22Rv1 (cell line): ENCODE results near the gene ZNF605.

Source experiments
- CTCF ChIP-seq: fragments of 450-650 bp; IDR thresholded peaks from 2 replicates; pipeline ENCODE4 v1.5.1; 2017; ENCODE audit warnings: mild to moderate bottlenecking
- ZFX ChIP-seq: fragments of 450-650 bp; IDR thresholded peaks from 2 replicates; pipeline ENCODE4 v1.6.1; 2017; ENCODE audit warnings: antibody characterized with exemption, borderline replicate concordance

DNA sequence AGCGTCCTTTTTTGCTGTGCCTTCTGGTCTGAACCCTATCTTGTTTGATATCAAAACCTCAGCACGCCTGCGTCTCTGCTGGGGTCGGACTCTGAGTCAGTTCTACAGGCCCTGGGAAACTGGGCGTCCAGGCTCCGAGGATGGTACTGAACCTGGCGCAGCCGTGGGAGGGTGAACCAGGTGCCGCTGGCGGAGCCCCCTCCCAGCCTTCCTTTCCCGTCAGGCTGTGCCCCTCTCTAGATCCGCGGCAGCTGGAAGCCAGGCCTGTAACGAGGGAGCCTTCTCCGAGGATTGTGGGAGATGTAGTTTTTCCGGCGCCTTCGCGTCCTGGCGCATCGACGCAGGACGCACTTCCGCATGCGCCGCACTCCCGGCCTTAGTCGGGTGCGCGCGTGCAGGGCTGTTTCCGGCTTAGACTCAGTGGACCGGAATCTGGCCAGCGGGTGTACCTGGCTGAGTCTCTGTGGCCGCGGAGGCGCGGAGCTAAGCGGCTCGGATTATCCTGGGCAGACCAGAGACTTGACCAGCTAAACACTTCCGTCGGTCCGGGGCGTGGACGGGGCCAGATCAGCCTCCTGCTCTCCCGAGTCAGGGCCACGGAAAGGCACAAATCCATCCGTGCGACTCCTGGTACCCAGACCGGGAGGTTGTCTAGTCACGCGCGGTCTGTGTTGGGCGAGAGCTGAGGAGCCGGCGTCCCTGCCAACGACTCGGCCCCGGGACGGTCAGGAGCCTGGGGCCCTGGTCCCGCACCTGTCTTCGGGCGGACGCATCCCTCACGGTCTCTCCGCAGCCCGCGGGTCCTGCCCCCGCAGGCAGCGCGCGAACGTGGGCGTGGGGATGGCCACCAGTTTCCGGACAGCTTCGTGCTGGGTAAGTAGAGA, 30.1 kb upstream of the ZNF605 start, which contains the start of gene ZNF26:
- no peak for TF ChIP-seq CTCF
- no peak for TF ChIP-seq ZFX
